Mesenchymal stem cell (in vitro differentiated cells and primary cell): ENCODE measurements around the gene BRME1.

ENCODE experiments used
- DNase-seq: peaks from one replicate; pipeline ENCODE4 v3.0.0-alpha.2; 2013
- H2AFZ ChIP-seq: one replicate; pipeline ENCODE4 v1.6.1; 2013; ENCODE audit warnings: low read depth, mild to moderate bottlenecking, control low read depth, inconsistent platforms, low read length, moderate library complexity
- H2AK5ac ChIP-seq: 2 replicates; pipeline ENCODE4 v1.6.1; 2013; ENCODE audit warnings: low read length, moderate library complexity, mild to moderate bottlenecking, inconsistent platforms; ENCODE audit not compliant: severe bottlenecking
- H2BK120ac ChIP-seq: one replicate; pipeline ENCODE4 v1.6.1; 2013; ENCODE audit warnings: low read depth, mild to moderate bottlenecking, inconsistent platforms, low read length, moderate library complexity
- H2BK12ac ChIP-seq, 2 experiments: one replicate each; pipeline ENCODE4 v1.6.1; 2013; ENCODE audit warnings: inconsistent platforms in 2 of 2, low read length in 2 of 2, mild to moderate bottlenecking in 2 of 2, moderate library complexity in 2 of 2, control low read depth in 1 of 2
- H2BK15ac ChIP-seq: one replicate; pipeline ENCODE4 v1.6.1; 2013; ENCODE audit warnings: mild to moderate bottlenecking, low read depth, inconsistent platforms; ENCODE audit not compliant: poor library complexity, severe bottlenecking
- H2BK5ac ChIP-seq: 2 replicates; pipeline ENCODE4 v1.6.1; 2013; ENCODE audit warnings: low read depth, mild to moderate bottlenecking, low read length, control low read depth, inconsistent platforms; ENCODE audit not compliant: poor library complexity, severe bottlenecking
- H3K14ac ChIP-seq, 2 experiments: one replicate each; pipeline ENCODE4 v1.6.1; 2013; ENCODE audit warnings: inconsistent platforms in 2 of 2, low read length in 2 of 2, control low read depth in 1 of 2, mild to moderate bottlenecking in 1 of 2, moderate library complexity in 1 of 2
- H3K18ac ChIP-seq, 2 experiments: one replicate each; pipeline ENCODE4 v1.6.1; 2013; ENCODE audit warnings: inconsistent platforms in 2 of 2, low read length in 2 of 2, control low read depth in 1 of 2, low read depth in 1 of 2, mild to moderate bottlenecking in 1 of 2
- H3K23ac ChIP-seq, 2 experiments: one replicate each; pipeline ENCODE4 v1.6.1; 2013; ENCODE audit warnings: inconsistent platforms in 2 of 2, low read length in 2 of 2, mild to moderate bottlenecking in 2 of 2, moderate library complexity in 2 of 2, control low read depth in 1 of 2
- H3K27ac ChIP-seq: 2 replicates; pipeline ENCODE4 v1.5.1; 2013; ENCODE audit warnings: mild to moderate bottlenecking, moderate library complexity, low read length, control low read depth, inconsistent platforms; ENCODE audit not compliant: poor library complexity, severe bottlenecking
- H3K27me3 ChIP-seq, 2 experiments: 2 replicates each; pipeline versions ENCODE4 v1.6.1 to v1.7.0; 2013; ENCODE audit warnings: low read length in 2 of 2, mild to moderate bottlenecking in 2 of 2, moderate library complexity in 2 of 2, control low read depth in 1 of 2, inconsistent platforms in 1 of 2; ENCODE audit not compliant: control insufficient read depth in 1 of 2, insufficient read depth in 1 of 2
- H3K36me3 ChIP-seq, 2 experiments: 2 replicates each; pipeline versions ENCODE4 v1.6.1 to v1.7.0; 2013; ENCODE audit warnings: low read length in 2 of 2, control low read depth in 1 of 2, inconsistent platforms in 1 of 2, low read depth in 1 of 2, mild to moderate bottlenecking in 1 of 2; ENCODE audit not compliant: insufficient read depth in 2 of 2, control insufficient read depth in 1 of 2
- H3K4ac ChIP-seq, 2 experiments: one replicate each; pipeline ENCODE4 v1.6.1; 2013; ENCODE audit warnings: inconsistent platforms in 2 of 2, low read length in 2 of 2, mild to moderate bottlenecking in 2 of 2, moderate library complexity in 2 of 2, control low read depth in 1 of 2, low read depth in 1 of 2
- H3K4me1 ChIP-seq: 2 replicates; pipeline ENCODE4 v1.6.1; 2013; ENCODE audit warnings: low read depth, low read length, control low read depth; ENCODE audit not compliant: control insufficient read depth, insufficient read depth
- H3K4me2 ChIP-seq: 2 replicates; pipeline ENCODE4 v1.6.1; 2013; ENCODE audit warnings: low read length, mild to moderate bottlenecking, inconsistent platforms; ENCODE audit not compliant: poor library complexity, severe bottlenecking
- H3K4me3 ChIP-seq, 2 experiments: 2 replicates each; pipeline versions ENCODE4 v1.5.1 to v1.7.0; 2013; ENCODE audit warnings: low read length in 2 of 2, mild to moderate bottlenecking in 2 of 2, control low read depth in 1 of 2, low read depth in 1 of 2; ENCODE audit not compliant: insufficient read depth in 1 of 2
- H3K79me1 ChIP-seq: replicated peaks from 2 replicates; pipeline ENCODE4 v1.6.1; 2013; ENCODE audit warnings: mild to moderate bottlenecking, control low read depth, low read length, inconsistent platforms; ENCODE audit not compliant: poor library complexity, severe bottlenecking
- H3K9ac ChIP-seq: 2 replicates; pipeline ENCODE4 v1.7.0; 2013; ENCODE audit warnings: mild to moderate bottlenecking, low read length, moderate library complexity
- H3K9me3 ChIP-seq: 2 replicates; pipeline ENCODE4 v1.7.0; 2013; ENCODE audit warnings: mild to moderate bottlenecking, low read length; ENCODE audit not compliant: control insufficient read depth
- H4K8ac ChIP-seq: one replicate; pipeline ENCODE4 v1.6.1; 2013; ENCODE audit warnings: inconsistent platforms, mild to moderate bottlenecking, low read length, moderate library complexity
- H4K91ac ChIP-seq: one replicate; pipeline ENCODE4 v1.6.1; 2013; ENCODE audit warnings: mild to moderate bottlenecking, low read length, inconsistent platforms
- WGBS: methylation state at CpG from one replicate; pipeline ENCODE4 v1.1.7; 2013; ENCODE audit warnings: mixed read lengths; 5-methylcytosine and 5-hydroxymethylcytosine counted together

BRME1 gene

DNA sequence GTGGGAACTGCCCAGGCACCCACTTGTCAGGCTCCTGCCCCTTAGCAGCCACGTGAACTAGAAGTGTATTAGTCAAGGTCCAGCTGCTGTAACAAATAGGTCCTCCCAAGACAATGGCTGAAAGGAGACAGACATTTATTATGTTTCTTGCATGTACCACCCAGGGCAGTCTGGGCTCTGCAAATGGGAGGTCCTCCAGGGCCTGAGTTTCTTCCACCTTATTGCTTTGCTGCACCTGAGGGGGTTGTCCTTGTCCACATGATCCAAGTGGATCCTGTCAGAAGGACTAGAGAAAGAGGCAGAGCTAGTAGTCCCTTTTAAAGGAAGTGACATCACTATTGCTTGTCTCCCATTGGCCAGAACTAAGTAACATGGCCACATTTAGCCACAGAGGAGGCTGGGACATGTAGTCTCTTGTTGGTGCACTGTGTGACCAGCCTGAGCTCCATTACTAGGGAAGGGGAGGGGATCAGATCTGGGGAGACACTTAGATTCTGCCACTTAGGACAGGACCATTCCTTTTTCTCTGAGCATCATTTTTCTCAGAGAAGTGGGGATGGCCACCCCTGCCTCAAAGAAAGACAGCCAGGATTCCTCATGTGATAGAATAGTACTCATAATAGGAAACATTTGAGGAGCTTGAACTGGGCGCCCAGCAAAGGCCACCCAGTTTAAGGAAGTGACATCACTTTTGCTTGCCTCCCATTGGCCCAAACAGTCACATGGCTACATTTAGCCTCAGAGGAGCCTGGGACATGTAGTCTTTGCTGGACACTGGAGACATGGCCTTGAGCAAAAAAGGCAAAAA is 15.2 kb upstream of the BRME1 start:
- Histone ChIP-seq H4K8ac (peak overlapping the region; percentile 2), H2BK15ac (no peak overlapping the region), H3K36me3 (peaks cover 64 to 65% of the 10 kb centered on the region in 2 experiments), H3K4me2 (no peak overlapping the region), H3K27me3 (no peaks in the 10 kb centered on the region), H3K27ac (no peak overlapping the region), H3K4me1 (no peaks in the 10 kb centered on the region), H3K4me3 (no peak overlapping the region), H4K91ac (no peak overlapping the region), H3K9ac (no peak overlapping the region), H3K79me1 (no peaks in the 10 kb centered on the region), H2AK5ac (no peak overlapping the region), H2BK12ac (no peak overlapping the region), H2AFZ (no peak overlapping the region), H3K14ac (no peak overlapping the region), H3K18ac (no peak overlapping the region), H3K9me3 (peaks cover 7% of the 10 kb centered on the region), H3K23ac (no peak overlapping the region), H3K4ac (no peak overlapping the region), H2BK120ac (no peak overlapping the region), H2BK5ac (no peak overlapping the region)
- 93% methylated on average over 2 of the region's 2 CpGs for WGBS
- DNase-seq: peak; percentile 52

DNA sequence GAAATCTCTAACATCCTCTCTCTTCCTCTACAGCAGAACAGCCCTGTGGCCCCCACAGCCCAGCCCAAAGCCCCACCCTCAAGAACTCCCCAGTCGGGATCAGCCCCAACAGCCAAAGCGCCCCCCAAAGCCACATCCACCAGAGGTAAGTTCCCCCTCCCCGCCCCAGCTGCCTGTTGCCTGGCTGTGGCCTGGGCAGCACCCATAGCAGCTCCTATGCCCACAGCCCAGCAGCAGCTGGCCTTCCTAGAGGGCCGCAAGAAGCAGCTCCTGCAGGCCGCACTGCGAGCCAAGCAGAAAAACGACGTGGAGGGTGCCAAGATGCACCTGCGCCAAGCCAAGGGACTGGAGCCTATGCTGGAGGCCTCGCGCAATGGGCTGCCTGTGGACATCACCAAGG is 14.6 kb upstream of the BRME1 start:
- Histone ChIP-seq H3K79me1 (no peaks in the 10 kb centered on the region), H3K4ac (no peak overlapping the region), H3K27me3 (no peaks in the 10 kb centered on the region), H2BK5ac (no peak overlapping the region), H2AFZ (no peak overlapping the region), H3K14ac (no peak overlapping the region), H3K4me2 (no peak overlapping the region), H2BK15ac (no peak overlapping the region), H2AK5ac (no peak overlapping the region), H3K4me1 (no peaks in the 10 kb centered on the region), H3K27ac (no peak overlapping the region), H3K9ac (no peak overlapping the region), H3K23ac (no peak overlapping the region), H3K9me3 (peaks cover 7% of the 10 kb centered on the region), H4K8ac (peak overlapping the region; percentile 2), H3K4me3 (no peak overlapping the region), H4K91ac (no peak overlapping the region), H2BK120ac (no peak overlapping the region), H3K18ac (no peak overlapping the region), H3K36me3 (peaks cover 68 to 70% of the 10 kb centered on the region in 2 experiments), H2BK12ac (no peak overlapping the region)
- no peak for DNase-seq
- 97% methylated on average over 11 of the region's 11 CpGs for WGBS

- WGBS: 93% methylated on average over 30 of the region's 34 CpGs
- H3K9me3 ChIP-seq: peaks cover 7% of the 10 kb centered on the region
- no peak overlapping the region for H3K23ac ChIP-seq
- H3K27ac ChIP-seq: no peak overlapping the region
- H3K4ac ChIP-seq: no peak overlapping the region
- no peak overlapping the region for H2AK5ac ChIP-seq
- no peak overlapping the region for H3K18ac ChIP-seq
- H3K4me2 ChIP-seq: no peak overlapping the region
- no peak overlapping the region for H3K4me3 ChIP-seq
- H4K91ac ChIP-seq: no peak overlapping the region
- no peak for DNase-seq
- no peak overlapping the region for H2BK12ac ChIP-seq
- no peaks in the 10 kb centered on the region for H3K79me1 ChIP-seq
- no peaks in the 10 kb centered on the region for H3K4me1 ChIP-seq
- H3K14ac ChIP-seq: no peak overlapping the region
- no peaks in the 10 kb centered on the region for H3K27me3 ChIP-seq
- no peak overlapping the region for H2AFZ ChIP-seq
- peaks cover 70 to 74% of the 10 kb centered on the region in 2 experiments for H3K36me3 ChIP-seq
- no peak overlapping the region for H2BK5ac ChIP-seq
- H2BK15ac ChIP-seq: no peak overlapping the region
- H2BK120ac ChIP-seq: no peak overlapping the region
- H3K9ac ChIP-seq: no peak overlapping the region
- no peak overlapping the region for H4K8ac ChIP-seq
Measured at GRCh38 chr19:13918726-13919411, 13.0 kb upstream of the BRME1 start.

GRCh38 chr19:13917888-13918406 is 12.0 kb upstream of the BRME1 start:
- 91% methylated on average over 12 of the region's 14 CpGs for WGBS

More at GRCh38 chr19:13917888-13918406, 12.0 kb upstream of the BRME1 start:
- no peaks in the 10 kb centered on the region for H3K27me3 ChIP-seq
- no peak overlapping the region for H4K8ac ChIP-seq
- H3K4me2 ChIP-seq: no peak overlapping the region
- H3K23ac ChIP-seq: no peak overlapping the region
- no peak overlapping the region for H2BK120ac ChIP-seq
- H2BK12ac ChIP-seq: no peak overlapping the region
- H4K91ac ChIP-seq: no peak overlapping the region
- no peak overlapping the region for H2BK5ac ChIP-seq
- no peak overlapping the region for H3K14ac ChIP-seq
- H3K79me1 ChIP-seq: no peaks in the 10 kb centered on the region
- H3K9ac ChIP-seq: no peak overlapping the region
- no peak overlapping the region for H3K4me3 ChIP-seq
- peaks cover 71 to 73% of the 10 kb centered on the region in 2 experiments for H3K36me3 ChIP-seq
- no peak overlapping the region for H2AK5ac ChIP-seq
- H3K18ac ChIP-seq: no peak overlapping the region
- no peak for DNase-seq
- H2BK15ac ChIP-seq: no peak overlapping the region
- peaks cover 7% of the 10 kb centered on the region for H3K9me3 ChIP-seq
- no peak overlapping the region for H2AFZ ChIP-seq
- H3K27ac ChIP-seq: no peak overlapping the region
- H3K4me1 ChIP-seq: no peaks in the 10 kb centered on the region
- no peak overlapping the region for H3K4ac ChIP-seq
